Ovary (tissue), 9 donors: ENCODE results near the gene LRP1. TPM values are rescaled to one million over a fixed set of nuclear protein-coding genes. Genes with fewer than 3 reads are reported as not detected.

ENCODE experiments used
- DNase-seq, 5 donors: peaks; one replicate each; pipeline ENCODE4 v3.0.0-alpha.2; 2019 to 2020
- H3K27ac ChIP-seq, 2 donors: fragments of 200-600 bp; one replicate each; pipeline versions ENCODE4 v1.5.1 to v1.8.0; 2019 to 2022
- H3K27me3 ChIP-seq: fragments of 200-600 bp; one replicate; pipeline ENCODE4 v1.8.0; 2022
- H3K36me3 ChIP-seq: fragments of 200-600 bp; sonication (generic); one replicate; pipeline ENCODE4 v1.5.1; 2019
- H3K4me1 ChIP-seq: one replicate; pipeline ENCODE4 v1.8.1; 2013; ENCODE audit warnings: mild to moderate bottlenecking, moderate library complexity; ENCODE audit not compliant: insufficient read depth
- H3K4me3 ChIP-seq: fragments of 200-600 bp; sonication (generic); one replicate; pipeline ENCODE4 v1.5.1; 2017
- H3K9me3 ChIP-seq, 2 donors: fragments of 200-600 bp in 1 of 2; sonication (generic) in 1 of 2; one replicate each; pipeline versions ENCODE4 v1.5.1 to v1.8.1; 2013 to 2019; ENCODE audit warnings: mild to moderate bottlenecking in 1 of 2, moderate library complexity in 1 of 2
- CTCF ChIP-seq, 3 donors: fragments of 450-650 bp in 2 of 3; fragments of 200-600 bp in 1 of 3; IDR thresholded peaks; one replicate each; pipeline versions ENCODE4 v1.5.1 to v1.8.0; 2016 to 2022; ENCODE audit warnings: antibody characterized with exemption in 3 of 3, mild to moderate bottlenecking in 1 of 3
- EP300 ChIP-seq: sonication (generic); formaldehyde crosslinking; IDR thresholded peaks from one replicate; pipeline ENCODE4 v1.6.1; 2017; ENCODE audit warnings: antibody characterized with exemption
- POLR2A ChIP-seq: fragments of 450-650 bp; IDR thresholded peaks from one replicate; pipeline ENCODE4 v1.6.1; 2017; ENCODE audit warnings: antibody characterized with exemption, mild to moderate bottlenecking, moderate library complexity
- WGBS, 3 donors: extraction: QIAGEN DNeasy Blood & Tissue Kit in 1 of 3; methylation state at CpG; one replicate each; pipeline versions ENCODE4 v1.1.5 to v1.1.7; 2013 to 2017; 5-methylcytosine and 5-hydroxymethylcytosine counted together
- intact Hi-C, 4 donors: fragments of 100-400 bp; cut with DNase I; formaldehyde crosslinking; loops; one replicate each; pipeline versions ENCODE4 v1.11.0 to v1.15.1; 2022 to 2023
- polyA plus RNA-seq, 2 donors: library from polyadenylated mRNA; stranded (reverse); fragments of 200-250 nt in 1 of 2; fragments of 350-450 nt in 1 of 2; fragmentation: Illumina TruSeq in 1 of 2; extraction: RNeasy Lipid Tissue Mini Kit (QIAGEN cat#74804) in 1 of 2; gene quantifications; one replicate each; pipeline ENCODE4 v1.2.3, GENCODE V29; 2013 to 2014
- total RNA-seq, 7 donors: library from RNA; depleted of rRNA in 2 of 7; stranded (reverse); fragments of >200 nt in 2 of 7; fragmentation: NEBNext Ultra II Directional in 3 of 7; extraction: Animal tissue kit (Norgen Biotek cat#: 25700) in 3 of 7; gene quantifications; one replicate each; pipeline versions ENCODE4 v1.1.0 to v1.2.4, GENCODE V29; 2016 to 2023
- donor health status: DM: no; HTN: no; CAD: no; lungs with moderate emphysema.
- donor health status: DM: no; HTN: no; CAD: no.
- donor health status: Bipolar disorder and iron deficiency.
- donor health status: DM: yes; HTN: yes; CAD: no.
- donor health status: DM: no; HTN: no; CAD: no.
- donor health status: DM: yes; HTN: yes; CAD: no.

LRP1 gene
- total and polyA plus RNA-seq, 9 donors: 76.4 to 640 (median 323) TPM

- no peak overlapping the region for H3K27ac ChIP-seq
- intact Hi-C loops: no loop called here
- no peaks in the 10 kb centered on the region for H3K36me3 ChIP-seq
- peaks cover 2% of the 10 kb centered on the region for H3K27me3 ChIP-seq
- WGBS, 3 donors: 1 to 2% (median 1%) methylated on average over 43 to 45 of the region's 45 CpGs
- H3K4me3 ChIP-seq: peak overlapping the region; percentile 20
- no peaks in the 10 kb centered on the region for H3K9me3 ChIP-seq
- DNase-seq: peak in 3 of 5 donors; percentile 53 to 70 (median 63)
- TF ChIP-seq POLR2A (no peak), EP300 (no peak), CTCF (IDR thresholded peaks at IDR 0.05) (no peak)
- peaks cover 16% of the 10 kb centered on the region for H3K4me1 ChIP-seq
Measured at GRCh38 chr12:57242691-57243454, 114.6 kb downstream of the LRP1 start.

- peaks cover 2% of the 10 kb centered on the region for H3K27me3 ChIP-seq
- 7 to 11% (median 9%) methylated on average over 41 of the region's 41 CpGs for WGBS, 3 donors
- TF ChIP-seq EP300 (no peak), CTCF (IDR thresholded peaks at IDR 0.05) (peak in 2 of 3 donors; percentile 37 to 49)
Measured at GRCh38 chr12:57243521-57244311, 115.4 kb downstream of the LRP1 start.

GRCh38 chr12:57244312-57244696 is 116.0 kb downstream of the LRP1 start:
- TF ChIP-seq POLR2A: no peak
- DNase-seq: no peak
- peaks cover 2% of the 10 kb centered on the region for H3K27me3 ChIP-seq
- no peaks in the 10 kb centered on the region for H3K36me3 ChIP-seq
- H3K27ac ChIP-seq: no peak overlapping the region
- WGBS, 3 donors: 45 to 61% (median 50%) methylated on average over 6 of the region's 6 CpGs
- H3K9me3 ChIP-seq: no peaks in the 10 kb centered on the region
- H3K4me1 ChIP-seq: peaks cover 12% of the 10 kb centered on the region
- intact Hi-C loops: no loop called here
- H3K4me3 ChIP-seq: no peak overlapping the region

More at GRCh38 chr12:57243521-57244311, 115.4 kb downstream of the LRP1 start:
- Histone ChIP-seq H3K36me3 (no peaks in the 10 kb centered on the region), H3K27ac (no peak overlapping the region), H3K4me1 (peaks cover 12% of the 10 kb centered on the region), H3K4me3 (peak overlapping the region; percentile 20), H3K9me3 (no peaks in the 10 kb centered on the region)
- peak; percentile 48 to 80 (median 73) for DNase-seq
- intact Hi-C loops: no loop called here

GRCh38 chr12:57247041-57247440 is 118.8 kb downstream of the LRP1 start:
- no peak for DNase-seq
- Histone ChIP-seq H3K27ac (no peak overlapping the region), H3K36me3 (no peaks in the 10 kb centered on the region), H3K4me1 (peaks cover 5% of the 10 kb centered on the region), H3K4me3 (no peak overlapping the region), H3K27me3 (no peaks in the 10 kb centered on the region), H3K9me3 (no peaks in the 10 kb centered on the region)
- intact Hi-C loops: no loop called here
- 93 to 96% (median 94%) methylated on average over 1 of the region's 1 CpG for WGBS, 3 donors
- TF ChIP-seq CTCF (IDR thresholded peaks at IDR 0.05): no peak
- no peak for TF ChIP-seq EP300
- no peak for TF ChIP-seq POLR2A
